GM06990 (cell line): ENCODE results near the gene MAP7.

Experiments used
- DNase-seq: peaks from one replicate; pipeline ENCODE4 v3.0.0-alpha.2; 2011; ENCODE audit not compliant: insufficient read length; ENCODE audit errors: extremely low read depth
- H3K27me3 ChIP-seq: replicated peaks from 2 replicates; pipeline ENCODE4 v1.6.0; 2011; ENCODE audit warnings: low read length; ENCODE audit not compliant: control insufficient read depth, insufficient read depth
- H3K36me3 ChIP-seq: 2 replicates; pipeline ENCODE4 v1.5.1; 2011; ENCODE audit warnings: low read length; ENCODE audit not compliant: control insufficient read depth, insufficient read depth
- H3K4me3 ChIP-seq: replicated peaks from 2 replicates; pipeline ENCODE4 v1.5.1; 2011; ENCODE audit warnings: low read depth, mild to moderate bottlenecking, control low read depth, low read length
- CTCF ChIP-seq: IDR thresholded peaks from 2 replicates; pipeline ENCODE4 v1.5.1; 2011; ENCODE audit warnings: low read length, control low read depth, mild to moderate bottlenecking, inconsistent platforms; ENCODE audit not compliant: insufficient read depth, poor library complexity, severe bottlenecking

Gene MAP7

GRCh38 chr6:136563386-136564152, 13.3 kb upstream of the MAP7 start:
- no peak for DNase-seq
- H3K27me3 ChIP-seq, result no peaks in the 10 kb centered on the region
- TF ChIP-seq CTCF, result no peak
- no peak overlapping the region for H3K4me3 ChIP-seq
- peaks cover 13% of the 10 kb centered on the region for H3K36me3 ChIP-seq

GRCh38 chr6:136562211-136562610, 12.0 kb upstream of the MAP7 start:
- Histone ChIP-seq H3K36me3 (peaks cover 12% of the 10 kb centered on the region), H3K4me3 (no peak overlapping the region), H3K27me3 (no peaks in the 10 kb centered on the region)
- no peak for TF ChIP-seq CTCF
- no peak for DNase-seq

- no peak for TF ChIP-seq CTCF
- H3K4me3 ChIP-seq, result no peak overlapping the region
- no peak for DNase-seq
- H3K36me3 ChIP-seq, result peaks cover 5% of the 10 kb centered on the region
- no peaks in the 10 kb centered on the region; the same call in 1 of the 2 replicates for H3K27me3 ChIP-seq
Measured at GRCh38 chr6:136553166-136553787, 3.1 kb upstream of the MAP7 start.

GRCh38 chr6:136552054-136552453, 1.8 kb upstream of the MAP7 start:
- peaks cover 4% of the 10 kb centered on the region for H3K36me3 ChIP-seq
- no peak overlapping the region for H3K4me3 ChIP-seq
- no peak for DNase-seq
- no peak for TF ChIP-seq CTCF
- H3K27me3 ChIP-seq, result no peaks in the 10 kb centered on the region; the same call in 1 of the 2 replicates

- Histone ChIP-seq H3K36me3 (peaks cover 2% of the 10 kb centered on the region; the same call in 1 of the 2 replicates), H3K27me3 (no peaks in the 10 kb centered on the region; the same call in 1 of the 2 replicates), H3K4me3 (no peak overlapping the region)
- DNase-seq, result no peak
- no peak for TF ChIP-seq CTCF
Measured at GRCh38 chr6:136551103-136551502, 881 bp upstream of the MAP7 start.
